GM13977 (cell line): ENCODE measurements around the gene IST1.
"Not testable (repeated sequence)": the region's sequence is repeated elsewhere in the genome, so short reads cannot be mapped to it uniquely, and the experiment has no call there.

Experiments
- DNase-seq: peaks from one replicate; pipeline ENCODE4 v3.0.0; 2012; ENCODE audit warnings: low spot score
- in situ Hi-C: fragments of 300-500 bp; cut with MboI; formaldehyde crosslinking; loops from one replicate; pipeline ENCODE4 v1.12.0; 2022; ENCODE audit warnings: low sequenced_read_pairs, low pct_unique_long_range_greater_than_20kb, mixed read lengths, inconsistent platforms; ENCODE audit not compliant: unreplicated experiment
- TF ChIP-seq, protein P1 (sequence below): IDR thresholded peaks from 2 replicates; pipeline ENCODE4 v1.5.1; 2012; ENCODE audit warnings: mild to moderate bottlenecking, control low read depth; ENCODE audit not compliant: insufficient read depth; ENCODE audit errors: extremely low read depth, missing control alignments

The IST1 gene

DNA sequence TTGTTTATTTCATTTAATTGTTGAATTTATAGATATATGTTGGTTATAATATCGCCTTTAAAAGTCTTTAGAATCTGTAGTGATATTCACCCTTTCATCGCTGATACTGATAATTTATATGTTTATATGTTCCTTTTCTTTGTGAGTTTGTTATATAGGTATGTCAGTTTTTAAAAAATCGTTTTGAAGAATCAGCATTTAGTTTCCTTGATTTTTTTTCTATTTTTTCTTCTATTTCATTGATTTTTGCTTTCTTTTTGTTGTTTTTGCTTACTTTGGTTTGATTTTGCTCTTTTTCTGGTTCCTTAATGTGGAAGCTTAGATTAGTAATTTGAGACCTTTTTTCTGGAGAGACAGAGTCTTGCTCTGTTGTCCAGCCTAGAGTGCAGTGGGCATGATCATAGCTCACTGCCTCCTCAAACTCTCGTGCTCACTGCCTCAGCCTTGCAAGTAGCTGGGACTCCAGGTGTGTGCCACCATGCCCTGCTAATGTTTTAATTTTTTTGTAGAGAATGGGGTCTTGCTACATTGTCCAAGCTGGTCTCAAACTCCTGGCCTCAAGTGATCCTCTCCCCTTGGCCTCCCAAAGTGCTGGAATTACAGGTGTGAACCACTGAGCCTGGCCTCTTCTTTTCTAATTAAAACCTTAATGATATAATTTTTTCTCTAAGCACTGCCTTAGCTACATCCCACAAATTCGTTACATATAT is 7.5 kb downstream of the IST1 start:
- no peak for DNase-seq
- in situ Hi-C loops: no loop called here
- TF ChIP-seq, protein P1, sequence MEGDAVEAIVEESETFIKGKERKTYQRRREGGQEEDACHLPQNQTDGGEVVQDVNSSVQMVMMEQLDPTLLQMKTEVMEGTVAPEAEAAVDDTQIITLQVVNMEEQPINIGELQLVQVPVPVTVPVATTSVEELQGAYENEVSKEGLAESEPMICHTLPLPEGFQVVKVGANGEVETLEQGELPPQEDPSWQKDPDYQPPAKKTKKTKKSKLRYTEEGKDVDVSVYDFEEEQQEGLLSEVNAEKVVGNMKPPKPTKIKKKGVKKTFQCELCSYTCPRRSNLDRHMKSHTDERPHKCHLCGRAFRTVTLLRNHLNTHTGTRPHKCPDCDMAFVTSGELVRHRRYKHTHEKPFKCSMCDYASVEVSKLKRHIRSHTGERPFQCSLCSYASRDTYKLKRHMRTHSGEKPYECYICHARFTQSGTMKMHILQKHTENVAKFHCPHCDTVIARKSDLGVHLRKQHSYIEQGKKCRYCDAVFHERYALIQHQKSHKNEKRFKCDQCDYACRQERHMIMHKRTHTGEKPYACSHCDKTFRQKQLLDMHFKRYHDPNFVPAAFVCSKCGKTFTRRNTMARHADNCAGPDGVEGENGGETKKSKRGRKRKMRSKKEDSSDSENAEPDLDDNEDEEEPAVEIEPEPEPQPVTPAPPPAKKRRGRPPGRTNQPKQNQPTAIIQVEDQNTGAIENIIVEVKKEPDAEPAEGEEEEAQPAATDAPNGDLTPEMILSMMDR: no peak

GRCh38 chr16:71903608-71904007 is 8.3 kb downstream of the IST1 start:
- no peak for DNase-seq
- TF ChIP-seq, protein P1: no peak
- in situ Hi-C loops: no loop called here

DNA sequence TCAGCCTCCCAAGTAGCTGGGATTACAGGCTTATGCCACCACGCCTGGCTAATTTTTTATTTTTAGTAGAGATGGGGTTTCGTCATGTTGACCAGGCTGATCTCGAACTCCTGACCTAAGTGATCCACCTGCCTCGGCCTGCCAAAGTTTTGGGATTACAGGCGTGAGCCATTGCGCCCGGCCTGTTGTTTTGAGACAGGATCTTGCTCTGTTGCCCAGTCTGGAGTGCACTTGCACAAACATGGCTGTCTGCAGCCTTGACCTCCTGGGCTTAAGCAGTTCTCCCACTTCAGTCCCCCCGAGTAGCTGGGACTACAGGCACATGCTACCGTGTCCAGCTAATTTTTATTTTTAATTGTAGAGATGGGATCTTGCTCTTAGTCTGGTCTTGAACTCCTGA is 8.9 kb downstream of the IST1 start:
- no peak for DNase-seq
- TF ChIP-seq, protein P1: no peak
- in situ Hi-C loops: no loop called here

DNA sequence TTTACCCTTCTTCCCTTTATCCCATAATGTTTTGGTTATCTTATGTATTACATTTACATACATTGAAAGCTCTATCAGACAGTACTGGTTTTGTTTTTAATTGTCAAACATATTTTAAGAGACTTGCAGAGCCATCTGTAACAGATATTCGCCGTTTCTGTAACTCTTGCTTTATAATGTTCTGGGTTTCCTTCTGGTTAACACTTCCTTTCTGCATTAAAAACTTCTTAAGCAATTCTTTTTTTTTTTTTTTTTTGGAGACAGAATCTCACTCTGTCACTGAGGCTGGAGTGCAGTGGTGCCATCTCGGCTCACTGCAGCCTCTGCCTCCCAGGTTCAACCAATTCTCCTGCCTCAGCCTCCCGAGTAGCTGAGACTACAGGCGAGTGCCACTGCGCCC is 10.4 kb downstream of the IST1 start:
- DNase-seq, in situ Hi-C loops: not testable (repeated sequence)

- no peak for DNase-seq
- in situ Hi-C loops: no loop called here
- TF ChIP-seq, protein P1: no peak
These were observed 15.8 kb downstream of the IST1 start for GRCh38 chr16:71911121-71911520.

- in situ Hi-C loops: no loop called here
- DNase-seq: no peak
- TF ChIP-seq, protein P1: no peak
These were observed 17.4 kb downstream of the IST1 start for GRCh38 chr16:71912534-71913275.

GRCh38 chr16:71914802-71915201 is 19.5 kb downstream of the IST1 start:
- TF ChIP-seq, protein P1: no peak
- in situ Hi-C loops: no loop called here
- DNase-seq: no peak
